Measurements from ENCODE around the gene KRT85.
"Not testable (repeated sequence)": the region's sequence is repeated elsewhere in the genome, so short reads cannot be mapped to it uniquely, and the experiment has no call there.

KRT85 gene

DNA sequence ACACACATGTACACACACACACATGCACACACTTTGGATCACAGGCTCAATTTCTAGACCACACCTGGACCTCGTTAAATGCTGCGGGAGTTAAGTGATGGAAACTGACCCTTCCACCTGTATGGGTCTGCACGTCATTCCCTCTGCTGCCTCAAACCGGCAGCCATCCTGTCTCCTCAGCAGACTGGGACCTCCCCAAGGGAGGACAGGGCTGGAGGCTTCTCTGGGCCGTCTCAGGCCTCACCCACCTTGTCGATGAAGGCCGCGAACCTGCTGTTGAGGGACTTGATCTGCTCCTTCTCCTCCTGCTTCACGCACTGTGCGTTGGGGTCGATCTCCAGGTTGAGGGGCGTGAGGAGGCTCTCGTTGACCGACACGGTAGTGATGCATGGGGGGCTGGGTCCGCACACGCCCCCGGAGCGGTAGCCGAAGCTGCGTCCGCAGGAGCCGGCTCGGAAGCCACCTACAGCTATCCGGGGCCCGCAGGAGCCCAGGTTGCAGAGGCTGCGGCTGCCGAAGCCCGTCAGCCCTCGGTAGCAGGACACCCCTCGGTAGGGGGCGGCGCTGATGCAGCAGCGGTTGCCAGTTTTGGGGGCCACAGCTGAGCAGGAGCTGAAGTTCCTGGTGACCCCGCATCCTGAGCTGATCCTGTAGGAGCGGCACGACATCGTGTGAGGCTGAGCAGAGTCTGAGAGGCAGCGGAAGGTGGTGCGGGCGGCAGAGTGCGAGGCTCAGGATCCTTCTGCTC lies at the start of gene KRT85:
KRT85 (minus strand) TSS at position 744 of the 748 bp plus-strand sequence; CDS start at position 668, 76 bp downstream.
- DNase-seq = no peak

DNA sequence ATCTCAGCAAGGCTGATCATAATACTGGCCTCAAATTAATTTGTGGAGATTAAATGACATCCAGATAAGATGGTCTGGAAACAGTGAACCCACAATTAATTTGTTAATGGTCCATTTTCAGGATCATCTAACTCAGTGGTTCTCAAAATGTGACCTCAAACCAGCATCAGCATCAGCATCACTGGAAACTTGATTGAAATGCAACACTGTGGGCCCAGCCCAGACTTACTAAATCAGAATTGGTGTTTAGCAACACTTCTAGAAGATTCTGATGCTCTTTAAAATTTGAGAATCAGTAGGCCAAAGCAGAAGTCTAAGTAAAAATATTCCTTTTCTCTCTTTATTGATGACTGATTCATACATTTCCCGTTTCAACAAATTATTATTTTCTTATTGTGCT lies 49.5 kb upstream of the KRT85 start:
- DNase-seq = no peak

DNA sequence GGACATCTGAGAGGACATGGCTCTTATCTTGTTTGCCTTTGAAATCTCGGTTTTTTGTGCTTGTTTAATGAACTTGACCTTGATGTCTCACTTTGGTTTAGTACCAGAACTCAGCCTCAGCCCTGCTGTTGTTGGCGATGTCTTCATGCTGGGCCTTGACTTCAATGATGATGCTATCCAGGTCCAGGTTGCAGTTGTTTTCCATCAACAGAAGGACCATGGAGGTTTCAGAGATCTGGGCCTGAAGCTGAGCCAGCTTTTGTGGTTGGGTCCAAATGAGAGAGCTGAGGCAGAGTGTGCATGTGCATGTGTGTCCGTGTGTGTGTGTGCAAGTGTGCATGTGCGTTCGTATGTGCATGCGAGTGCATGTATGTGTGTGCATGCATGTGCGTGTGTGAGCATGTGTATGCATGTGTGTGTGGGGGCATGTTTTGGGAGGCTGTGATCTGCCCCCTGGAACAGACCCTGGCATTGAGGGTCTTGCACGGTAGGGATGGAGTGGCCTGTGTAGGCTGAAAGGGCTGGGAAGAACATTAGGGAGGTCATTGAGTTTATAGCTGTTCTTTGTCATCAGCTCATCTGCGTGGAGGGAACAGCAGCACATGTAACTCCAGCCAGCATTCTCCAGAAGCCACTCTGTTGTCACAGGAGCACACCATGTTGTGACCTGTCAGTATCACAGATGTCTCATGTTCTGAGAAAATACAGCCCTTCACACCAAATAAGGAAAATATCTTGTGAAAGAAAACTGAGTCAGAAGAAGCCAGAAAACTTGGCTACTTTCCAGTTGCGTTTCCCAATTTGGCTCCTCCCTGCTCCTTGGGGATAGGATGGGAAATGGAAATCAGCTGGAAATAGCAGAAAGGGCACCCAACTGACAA lies 48.8 kb upstream of the KRT85 start:
- DNase-seq = no peak

DNA sequence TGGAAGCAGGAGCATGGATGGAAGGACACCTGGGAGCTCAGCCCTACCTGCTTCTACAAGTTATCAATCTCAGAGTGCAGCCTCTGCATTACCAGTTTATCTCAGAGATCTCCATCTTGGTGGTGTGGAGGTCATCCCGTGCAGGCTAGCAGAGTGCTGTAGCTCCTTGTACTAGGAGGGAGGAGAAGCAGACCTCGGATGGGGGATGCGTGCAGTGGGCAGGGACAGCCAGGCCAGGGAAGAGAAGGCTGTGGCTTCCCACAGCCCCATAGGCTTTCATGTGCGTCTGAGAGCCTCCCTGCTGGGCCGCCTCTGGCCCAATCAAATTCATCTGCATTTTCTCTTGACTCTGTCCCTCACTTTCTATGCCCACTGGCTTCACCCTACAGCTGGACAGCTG lies 47.7 kb upstream of the KRT85 start:
- DNase-seq = no peak

DNA sequence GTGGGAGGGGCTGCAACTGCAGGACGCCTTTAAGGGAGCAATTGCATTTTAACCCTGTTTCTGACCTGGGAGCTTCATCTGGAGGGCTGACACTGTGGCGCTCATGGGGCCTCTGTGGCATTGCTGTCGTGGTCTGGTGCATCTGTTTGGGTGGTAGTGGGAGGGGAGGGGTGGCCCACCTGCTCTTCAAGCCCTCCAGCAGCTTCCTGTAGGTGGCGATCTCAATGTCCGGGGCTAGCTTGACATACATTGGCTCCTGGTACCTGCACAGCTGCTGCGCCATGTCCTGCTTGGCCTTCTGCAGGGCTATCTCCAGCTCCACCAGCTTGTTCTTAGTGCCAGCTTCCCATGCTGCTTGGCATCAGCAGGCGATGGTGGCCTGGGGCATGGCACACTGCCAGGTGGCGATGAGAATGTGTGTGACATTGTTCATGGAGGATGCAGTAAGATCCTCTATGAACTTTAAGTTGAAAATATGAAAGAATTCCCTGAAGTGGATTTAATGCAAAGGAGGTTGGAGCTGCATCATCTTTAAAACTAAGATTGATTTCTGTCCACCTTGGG lies 46.6 kb upstream of the KRT85 start:
- DNase-seq = no peak

DNA sequence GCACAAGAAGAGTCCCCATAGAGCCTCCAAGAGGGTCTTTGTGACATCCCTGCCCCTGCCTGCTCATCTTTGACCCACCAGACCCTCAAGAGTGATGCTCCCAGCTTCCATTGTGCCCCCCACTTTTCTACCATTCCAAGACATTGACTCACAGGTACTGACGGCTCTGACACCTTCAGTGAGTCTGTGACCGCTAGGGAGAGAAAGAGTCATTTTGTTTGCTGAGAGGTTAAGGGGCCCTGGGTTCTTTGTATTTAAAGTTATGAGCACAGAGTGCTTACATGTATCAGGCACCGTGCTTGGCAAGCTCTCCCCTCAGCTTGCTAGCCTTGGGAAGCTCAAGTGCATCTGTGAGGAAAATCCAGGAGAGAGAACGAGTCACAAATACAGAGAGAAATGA lies 45.9 kb upstream of the KRT85 start:
- DNase-seq = no peak

DNA sequence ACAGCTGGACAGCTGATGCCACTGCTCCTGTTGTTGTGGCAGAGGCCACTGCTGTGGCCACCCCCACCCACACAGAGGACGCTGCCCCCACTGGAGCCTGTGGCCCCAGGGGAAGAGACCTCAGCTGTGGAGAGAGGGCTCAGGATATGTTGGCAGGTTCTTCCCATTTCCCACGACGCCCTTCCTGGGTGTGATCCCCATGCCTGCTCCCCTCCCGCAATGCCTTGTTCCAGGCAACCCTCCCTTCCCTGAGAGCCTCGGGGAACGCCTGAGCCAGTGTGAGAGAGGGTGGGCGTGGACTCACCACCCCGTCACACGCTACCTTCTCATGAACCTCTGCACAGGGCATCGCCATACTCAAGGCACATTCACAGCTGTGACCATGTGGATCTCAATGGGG lies 44.5 kb upstream of the KRT85 start:
- no peak for DNase-seq

DNA sequence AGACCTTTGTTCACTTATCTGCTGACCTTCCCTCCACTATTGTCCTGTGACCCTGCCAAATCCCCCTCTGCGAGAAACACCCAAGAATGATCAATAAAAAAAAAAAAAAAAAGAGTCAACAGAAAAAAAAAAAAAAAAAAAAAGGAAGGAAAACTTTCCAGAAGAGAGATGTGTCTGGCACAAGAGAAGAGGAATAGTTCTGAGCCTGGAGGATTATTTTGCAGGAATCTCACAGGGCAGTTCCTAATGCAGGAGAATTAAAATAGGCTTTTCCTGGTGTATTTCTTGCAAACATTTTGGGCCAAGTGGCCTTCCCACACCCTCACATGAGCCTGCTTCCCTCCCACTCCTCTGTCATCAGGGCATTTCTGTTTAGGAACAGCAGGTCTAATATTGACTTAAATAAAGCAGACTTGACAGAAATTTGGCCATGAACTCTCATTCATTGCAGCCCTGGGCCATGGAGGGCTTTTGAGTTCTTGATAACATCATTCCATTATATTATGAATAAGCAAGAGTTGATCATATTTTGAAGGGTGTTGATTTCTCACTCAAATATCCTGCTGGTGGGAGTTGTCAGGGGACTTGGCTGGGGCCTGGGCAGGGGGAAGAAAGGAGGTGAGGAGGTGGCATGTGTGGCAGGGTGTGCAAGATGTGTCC lies 43.4 kb upstream of the KRT85 start:
- DNase-seq = not testable (repeated sequence)

DNA sequence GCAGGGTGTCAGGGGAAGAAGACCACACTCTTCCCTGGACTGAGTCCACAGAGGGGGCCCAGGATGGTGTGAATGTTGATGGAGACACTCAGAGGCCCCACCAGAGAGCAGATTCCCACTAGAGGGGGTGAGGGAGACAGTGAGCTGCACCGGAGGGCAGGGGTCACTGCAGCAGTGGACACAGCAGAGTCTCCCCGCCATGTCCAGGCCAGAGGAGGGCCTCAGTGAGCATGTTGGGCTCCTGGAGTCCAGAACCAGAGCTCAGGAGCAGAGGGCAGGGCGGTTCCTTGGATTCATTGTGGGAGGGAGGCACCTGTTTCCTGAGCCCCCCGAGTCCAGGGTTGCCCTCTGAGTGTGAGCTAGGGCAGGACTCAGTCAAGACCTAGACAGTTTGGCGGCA lies 40.6 kb upstream of the KRT85 start:
- no peak for DNase-seq

DNA sequence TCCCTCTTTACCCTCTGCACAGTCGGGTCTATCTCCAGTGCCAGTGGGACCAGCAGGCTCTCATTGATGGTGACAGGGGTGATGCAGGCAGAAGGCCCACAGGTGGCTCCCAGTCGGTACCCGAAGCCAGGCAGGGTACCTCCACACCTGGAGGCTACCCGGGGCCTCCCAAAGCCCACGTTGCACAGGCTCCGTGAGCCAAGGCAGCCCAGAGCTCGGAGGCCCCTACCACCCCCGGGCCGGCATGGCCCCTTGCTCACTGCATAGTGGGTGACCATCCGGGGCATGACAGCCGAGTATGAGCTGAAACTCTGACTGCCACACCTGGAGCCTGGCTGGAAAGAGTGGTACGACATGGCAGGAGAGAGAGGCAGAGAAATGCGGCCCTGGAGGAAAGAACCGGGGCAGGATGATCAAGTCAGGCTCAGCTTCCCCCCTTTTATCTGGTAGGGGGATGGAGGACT lies 38.7 kb upstream of the KRT85 start, which contains the start of gene KRT82:
KRT82 (minus strand) TSS at position 414 of the 464 bp plus-strand sequence; CDS start at position 356, 58 bp downstream.
- no peak for DNase-seq

DNA sequence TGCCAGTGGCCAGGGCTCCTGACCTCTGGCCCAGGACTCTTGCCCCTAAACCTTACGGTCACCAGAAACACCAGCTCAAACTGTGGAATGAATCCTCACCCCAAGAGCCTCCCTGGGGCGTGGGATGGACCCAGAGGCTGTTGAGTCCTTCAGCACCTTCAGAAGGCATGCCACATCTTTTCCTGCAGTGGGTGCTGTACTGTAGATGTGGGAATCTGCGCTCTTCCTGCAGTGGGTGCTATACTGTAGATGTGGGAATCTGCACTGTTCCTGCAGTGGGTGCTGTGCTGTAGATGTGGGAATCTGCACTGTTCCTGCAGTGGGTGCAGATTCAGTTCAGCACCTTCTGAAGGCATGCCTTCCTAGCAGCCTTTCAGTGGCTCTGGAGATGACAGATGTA lies 37.7 kb upstream of the KRT85 start:
- no peak for DNase-seq

DNA sequence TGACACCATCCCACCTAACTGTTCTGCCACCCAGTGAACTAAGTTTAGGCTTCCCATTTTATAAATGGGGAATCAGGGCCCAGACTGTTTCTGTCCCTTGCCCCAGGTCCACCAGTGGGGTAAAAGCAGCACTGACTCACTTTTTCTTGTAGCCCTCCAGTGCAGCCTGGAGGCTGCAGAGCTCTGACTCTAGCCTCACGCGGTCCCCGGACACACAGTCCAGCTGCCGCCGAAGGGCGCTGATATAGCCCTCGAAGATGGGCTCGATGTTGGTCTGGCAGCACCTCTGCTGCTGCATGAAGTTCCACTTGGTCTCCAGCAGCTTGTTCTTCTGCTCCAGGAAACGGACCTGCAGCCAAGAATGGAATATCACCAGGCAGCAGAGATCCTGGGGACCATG lies 36.3 kb upstream of the KRT85 start:
- DNase-seq = no peak

DNA sequence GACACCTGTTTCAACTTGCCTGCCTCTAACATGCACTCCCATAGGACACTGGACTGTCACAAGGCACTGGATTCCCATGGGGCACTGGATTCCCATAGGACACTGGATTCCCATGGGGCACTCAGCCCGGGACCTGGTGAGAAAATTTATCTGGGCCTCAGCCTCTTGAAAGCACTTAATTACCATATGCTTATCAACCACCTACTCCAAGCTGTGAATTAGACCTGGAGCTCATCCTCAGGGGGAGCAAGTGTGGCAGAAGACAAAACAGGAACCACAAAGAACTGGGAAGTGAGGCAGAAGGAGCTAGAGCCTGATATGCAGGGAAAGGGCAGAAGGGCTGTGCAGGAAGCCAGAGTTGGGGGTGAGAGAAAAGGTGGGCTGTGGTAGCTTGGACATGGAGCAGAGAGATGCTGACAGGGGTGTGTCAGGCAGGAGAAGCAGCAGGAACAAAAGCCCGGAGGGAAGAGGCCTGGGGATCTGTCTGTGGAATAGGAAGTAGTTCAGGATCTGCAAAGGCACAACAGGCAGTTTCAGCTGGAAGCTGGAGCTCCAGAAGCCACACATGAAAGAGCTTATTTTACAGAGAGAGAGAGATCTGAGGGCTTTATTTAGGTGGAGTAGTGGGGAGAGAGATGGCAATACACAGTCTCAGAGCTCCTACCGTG lies 35.7 kb upstream of the KRT85 start:
- DNase-seq = no peak

DNA sequence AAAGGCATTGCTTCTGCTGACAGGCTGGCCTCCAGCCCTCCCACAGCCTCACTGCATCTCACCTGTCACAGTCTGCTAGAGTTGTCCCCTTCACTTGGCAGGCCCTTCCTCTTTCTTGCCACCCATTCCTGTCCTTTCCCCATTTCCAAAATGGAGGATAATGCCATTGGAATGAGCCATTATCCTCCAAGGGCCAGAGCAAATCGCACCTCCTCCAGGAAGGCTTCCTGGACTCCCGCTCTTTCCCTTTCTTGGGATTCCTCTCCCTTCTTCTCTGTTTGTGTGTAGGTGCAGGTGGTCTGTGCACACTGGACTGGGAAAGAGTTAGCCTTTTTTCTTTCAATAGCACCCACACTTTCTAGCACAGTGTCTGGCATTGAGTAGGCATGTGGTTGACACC lies 35.1 kb upstream of the KRT85 start:
- DNase-seq = no peak

DNA sequence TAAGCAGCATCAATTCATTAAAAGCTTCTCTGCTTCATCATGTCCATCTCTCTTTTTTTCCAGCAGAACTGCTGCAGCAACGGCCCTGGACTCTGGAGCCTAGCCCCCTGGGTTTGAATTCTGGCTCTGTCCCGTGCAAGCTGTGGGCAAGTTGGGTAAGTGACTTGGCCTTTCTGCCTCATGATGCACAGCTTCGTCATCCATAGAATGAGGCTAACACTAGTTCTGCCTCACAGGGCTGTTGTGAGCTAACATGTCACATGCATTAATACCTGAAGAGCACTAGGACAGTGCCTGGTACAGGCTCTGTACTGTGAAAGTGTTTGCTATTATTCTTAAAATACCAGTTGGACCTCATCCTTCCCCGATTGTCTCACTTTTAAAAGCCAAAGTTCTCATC lies 34.6 kb upstream of the KRT85 start:
- DNase-seq = no peak

DNA sequence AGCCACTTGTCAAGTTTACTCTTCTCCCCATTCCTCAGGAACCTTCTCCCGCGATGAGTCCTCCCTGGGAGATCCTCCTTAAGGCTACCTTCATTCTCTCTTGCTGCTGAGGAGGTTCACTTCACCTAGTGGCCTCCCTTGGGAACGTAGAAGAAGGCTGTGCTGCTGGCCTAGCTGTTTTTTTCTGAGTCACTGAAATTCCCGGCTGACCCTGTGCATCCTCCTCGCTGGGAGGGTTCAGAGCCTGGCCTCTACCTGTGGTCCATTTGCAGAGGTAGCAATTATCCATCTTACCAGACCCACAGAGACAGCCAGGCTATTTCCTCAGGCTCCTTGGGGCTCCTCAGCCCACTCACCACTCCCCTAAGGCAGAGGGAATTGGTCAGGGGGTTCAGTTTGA lies 34.2 kb upstream of the KRT85 start:
- no peak for DNase-seq

DNA sequence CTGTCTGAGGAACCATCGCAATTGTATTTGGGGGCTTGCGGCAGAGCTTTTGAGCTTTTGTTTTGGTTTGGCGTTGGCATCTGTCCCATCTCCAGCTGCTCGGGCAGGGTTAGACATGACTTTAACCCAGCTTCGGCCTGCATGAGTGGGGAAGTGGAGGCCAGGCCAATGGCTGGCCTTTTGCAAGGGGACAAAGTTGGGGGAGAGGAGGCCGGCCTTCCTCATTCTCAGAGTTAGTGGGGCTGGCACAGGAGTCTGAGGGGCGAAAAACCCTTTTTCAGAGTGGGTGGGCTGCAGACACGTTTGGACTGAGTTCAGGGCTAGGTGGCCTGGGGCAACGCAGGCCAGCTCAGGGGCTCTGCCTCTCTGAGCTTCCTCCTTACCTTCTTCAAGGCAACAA lies 33.6 kb upstream of the KRT85 start:
- no peak for DNase-seq

DNA sequence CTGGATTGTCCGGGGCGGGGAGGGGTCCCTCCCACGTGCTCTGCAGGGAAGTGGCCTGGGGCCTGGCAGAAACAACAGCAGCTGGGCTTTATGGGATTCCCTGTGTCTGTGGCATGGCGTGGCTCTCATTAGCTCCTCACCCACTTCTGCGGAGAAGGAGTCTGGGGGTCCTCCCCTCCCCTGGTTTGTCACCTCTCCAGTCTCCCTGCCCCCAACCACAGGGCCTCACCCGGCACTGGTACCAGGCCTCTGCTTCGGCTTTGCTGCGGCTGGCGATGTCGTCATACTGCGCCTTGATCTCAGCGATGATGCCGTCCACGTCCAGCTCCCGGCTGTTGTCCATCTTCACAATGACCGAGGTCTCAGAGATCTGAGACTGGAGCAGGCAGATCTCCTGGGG lies 32.5 kb upstream of the KRT85 start:
- DNase-seq = no peak

DNA sequence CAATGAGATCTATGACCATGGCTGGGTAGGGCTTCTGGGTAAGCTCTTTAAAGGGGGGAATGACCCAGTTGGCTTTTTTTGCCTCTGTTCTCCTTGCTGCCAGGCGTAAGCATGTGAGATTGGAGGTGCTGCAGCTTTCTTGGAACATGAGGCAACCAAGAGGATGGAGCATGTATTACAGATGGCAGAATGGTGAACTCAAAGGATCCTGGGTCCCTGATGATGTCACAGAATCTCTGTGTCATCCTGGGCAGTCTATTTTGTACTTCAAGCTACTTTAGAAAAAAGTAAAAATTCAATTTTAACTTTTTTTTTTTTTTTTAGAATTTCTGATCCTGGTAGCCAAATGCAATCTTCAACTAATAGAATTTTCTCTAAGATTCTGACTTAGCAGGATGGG lies 30.9 kb upstream of the KRT85 start:
- DNase-seq = no peak

DNA sequence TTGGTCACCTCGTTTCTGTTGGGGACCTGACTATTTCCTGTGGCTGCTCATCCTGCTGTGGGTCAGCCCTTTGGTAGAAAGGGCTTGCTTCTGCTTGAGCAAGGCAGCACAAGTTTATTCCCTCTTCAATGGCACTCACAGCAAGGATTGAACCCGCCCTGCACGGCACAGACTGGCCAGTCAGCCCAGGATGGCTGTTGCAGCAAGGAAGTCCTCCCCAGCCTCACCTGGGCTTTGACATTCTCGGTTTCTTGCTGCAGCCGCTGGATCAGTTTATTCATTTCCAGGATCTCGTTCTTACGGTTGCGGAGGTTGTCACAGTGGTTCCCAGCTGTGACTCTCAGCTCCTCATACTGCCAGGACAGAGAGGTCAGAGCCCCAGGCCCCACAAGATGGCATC lies 29.4 kb upstream of the KRT85 start:
- no peak for DNase-seq

DNA sequence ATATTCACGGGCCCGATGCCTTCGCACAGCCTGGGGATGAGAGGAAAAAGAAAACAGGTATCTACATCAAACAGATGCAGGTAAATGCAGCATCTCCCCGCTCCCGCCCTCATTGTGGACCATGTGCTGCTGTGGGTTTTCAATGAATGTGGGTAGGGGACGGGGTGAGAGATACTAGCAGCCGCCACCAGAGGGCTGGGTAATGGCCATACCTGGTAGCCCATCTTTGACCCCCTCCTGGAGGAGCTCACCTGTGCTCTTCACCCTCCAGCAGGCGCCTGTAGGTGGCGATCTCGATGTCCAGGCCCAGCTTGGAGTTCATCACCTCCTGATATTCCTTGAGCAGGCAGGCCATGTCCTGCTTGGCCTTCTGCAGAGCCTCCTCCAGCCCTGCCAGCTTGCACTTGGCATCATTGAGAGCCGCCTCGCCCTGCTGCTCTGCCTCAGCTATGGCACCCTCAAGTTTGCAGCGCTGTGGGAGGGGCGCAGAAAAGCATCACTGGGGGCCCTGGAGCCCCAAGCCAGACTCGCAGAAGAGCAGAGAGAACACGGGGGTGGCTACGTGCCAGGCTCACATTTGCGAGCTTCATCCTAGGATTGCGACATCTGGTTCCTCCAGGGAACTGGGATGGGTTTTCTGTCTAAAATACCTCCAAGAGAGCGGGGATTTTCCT lies 28.6 kb upstream of the KRT85 start:
- no peak for DNase-seq

DNA sequence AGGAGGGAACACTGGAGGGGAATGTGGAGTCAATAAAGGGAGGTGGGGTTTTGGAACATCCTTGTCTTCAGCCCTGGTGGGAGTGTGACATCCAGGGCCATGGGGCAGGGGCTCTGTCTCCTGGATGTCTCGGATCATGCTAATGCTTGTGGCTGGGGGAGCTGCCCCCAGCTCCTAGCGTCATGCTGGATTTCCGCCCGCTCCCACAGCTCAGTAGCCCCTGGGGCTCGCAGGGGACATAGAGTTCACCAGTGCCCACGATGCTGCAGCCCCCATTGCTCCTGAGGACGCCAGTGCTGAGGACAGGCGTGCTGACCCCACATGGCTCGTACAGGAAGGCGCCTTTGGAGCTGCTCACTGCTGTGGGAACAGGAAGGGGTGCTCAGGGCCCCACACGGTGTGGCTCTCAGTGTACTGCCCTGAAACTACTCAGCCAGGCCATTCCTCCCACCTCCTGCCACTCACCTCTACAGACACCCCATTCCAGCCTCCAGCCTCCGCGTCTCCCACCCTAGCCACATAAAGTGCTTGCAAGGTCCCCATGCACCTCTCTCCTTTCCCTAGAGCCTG lies 27.6 kb upstream of the KRT85 start:
- DNase-seq = no peak
